ENCODE measurements around the gene PEX14. TPM values are rescaled to one million over a fixed set of nuclear protein-coding genes. Genes with fewer than 3 reads are reported as not detected.

PEX14 gene
- total RNA-seq, 1 donor from 2014 or later: 17.8 TPM

GRCh38 chr1:10589074-10589473 lies 114.3 kb downstream of the PEX14 start:
- H3K4me1 Mint-ChIP-seq: no peaks in the 10 kb centered on the region
- intact Hi-C loops (cut with micrococcal nuclease): no loop called here
- H3K36me3 Mint-ChIP-seq (ENCODE audit: low read depth): peaks cover 1% of the 10 kb centered on the region
- no peak overlapping the region for H3K4me3 Mint-ChIP-seq
- POLR2A ChIA-PET: no interaction called here
- CTCF ChIA-PET: no interaction called here
- no peaks in the 10 kb centered on the region for H3K9me3 Mint-ChIP-seq
- no peaks in the 10 kb centered on the region for H3K27me3 Mint-ChIP-seq
- H3K27ac Mint-ChIP-seq: no peak overlapping the region
- no peak for TF ChIP-seq CTCF (IDR thresholded peaks at IDR 0.05)
- ATAC-seq (ENCODE audit: low read depth) (no peak), DNase-seq (no peak)

GRCh38 chr1:10591010-10591409 lies 116.3 kb downstream of the PEX14 start:
- no peak for ATAC-seq (ENCODE audit: low read depth)
- no peak overlapping the region for H3K4me3 Mint-ChIP-seq
- no peaks in the 10 kb centered on the region for H3K9me3 Mint-ChIP-seq
- peaks cover 1% of the 10 kb centered on the region for H3K36me3 Mint-ChIP-seq (ENCODE audit: low read depth)
- H3K4me1 Mint-ChIP-seq: peaks cover 6% of the 10 kb centered on the region
- TF ChIP-seq CTCF (IDR thresholded peaks at IDR 0.05): no peak
- intact Hi-C loops (cut with micrococcal nuclease): no loop called here
- H3K27ac Mint-ChIP-seq: no peak overlapping the region
- ChIA-PET POLR2A (no interaction called here), CTCF (no interaction called here)
- no peaks in the 10 kb centered on the region for H3K27me3 Mint-ChIP-seq
- DNase-seq: no peak

GRCh38 chr1:10592373-10592772 lies 117.6 kb downstream of the PEX14 start:
- TF ChIP-seq CTCF (IDR thresholded peaks at IDR 0.05): no peak
- no peak overlapping the region for H3K27ac Mint-ChIP-seq
- DNase-seq (no peak), ATAC-seq (ENCODE audit: low read depth) (no peak)
- ChIA-PET POLR2A (no interaction called here), CTCF (no interaction called here)
- intact Hi-C loops (cut with micrococcal nuclease): no loop called here
- peaks cover 1% of the 10 kb centered on the region for H3K36me3 Mint-ChIP-seq (ENCODE audit: low read depth)
- H3K9me3 Mint-ChIP-seq: no peaks in the 10 kb centered on the region
- H3K27me3 Mint-ChIP-seq: no peaks in the 10 kb centered on the region
- H3K4me1 Mint-ChIP-seq: peaks cover 6% of the 10 kb centered on the region
- no peak overlapping the region for H3K4me3 Mint-ChIP-seq

- no peak for DNase-seq
- CTCF ChIA-PET: no interaction called here
Measured at GRCh38 chr1:10593750-10594149, 119.0 kb downstream of the PEX14 start.

GRCh38 chr1:10594595-10595223 lies 120.0 kb downstream of the PEX14 start:
- no peaks in the 10 kb centered on the region for H3K9me3 Mint-ChIP-seq
- no peak for TF ChIP-seq CTCF (IDR thresholded peaks at IDR 0.05)
- DNase-seq (no peak), ATAC-seq (ENCODE audit: low read depth) (no peak)
- no peak overlapping the region for H3K27ac Mint-ChIP-seq
- peaks cover 16% of the 10 kb centered on the region for H3K36me3 Mint-ChIP-seq (ENCODE audit: low read depth)
- POLR2A ChIA-PET: no interaction called here
- CTCF ChIA-PET: no interaction called here
- peaks cover 6% of the 10 kb centered on the region for H3K4me1 Mint-ChIP-seq
- no peaks in the 10 kb centered on the region for H3K27me3 Mint-ChIP-seq
- intact Hi-C loops (cut with micrococcal nuclease): no loop called here
- no peak overlapping the region for H3K4me3 Mint-ChIP-seq

More at GRCh38 chr1:10593750-10594149, 119.0 kb downstream of the PEX14 start:
- Mint-ChIP-seq H3K36me3 (ENCODE audit: low read depth) (peaks cover 7% of the 10 kb centered on the region), H3K27ac (no peak overlapping the region), H3K9me3 (no peaks in the 10 kb centered on the region), H3K4me3 (no peak overlapping the region), H3K27me3 (no peaks in the 10 kb centered on the region), H3K4me1 (peaks cover 6% of the 10 kb centered on the region)
- TF ChIP-seq CTCF (IDR thresholded peaks at IDR 0.05): no peak
- ATAC-seq (ENCODE audit: low read depth): no peak
- POLR2A ChIA-PET: no interaction called here
- intact Hi-C loops (cut with micrococcal nuclease): no loop called here
